ENCODE results near the gene SLC25A24.

Gene SLC25A24

GRCh38 chr1:108125312-108126138 lies 74.6 kb downstream of the SLC25A24 start:
- in situ Hi-C loops (cut with MboI; ENCODE audit: low pct_unique_long_range_greater_than_20kb, low sequenced_read_pairs, unreplicated experiment): no loop called here
- DNase-seq (ENCODE audit: low spot score): peak; percentile 73
- peak; percentile 86 for TF ChIP-seq CTCF (IDR thresholded peaks at IDR 0.05; ENCODE audit: extremely low read depth, insufficient read depth, missing control alignments)

- DNase-seq (ENCODE audit: low spot score): no peak
- in situ Hi-C loops (cut with MboI; ENCODE audit: low pct_unique_long_range_greater_than_20kb, low sequenced_read_pairs, unreplicated experiment): no loop called here
- TF ChIP-seq CTCF (IDR thresholded peaks at IDR 0.05; ENCODE audit: extremely low read depth, insufficient read depth, missing control alignments): no peak
Observed at GRCh38 chr1:108124622-108125311, 75.4 kb downstream of the SLC25A24 start.

GRCh38 chr1:108124023-108124422 lies 76.1 kb downstream of the SLC25A24 start:
- in situ Hi-C loops (cut with MboI; ENCODE audit: low pct_unique_long_range_greater_than_20kb, low sequenced_read_pairs, unreplicated experiment): no loop called here
- TF ChIP-seq CTCF (IDR thresholded peaks at IDR 0.05; ENCODE audit: extremely low read depth, insufficient read depth, missing control alignments): no peak
- DNase-seq (ENCODE audit: low spot score): no peak

GRCh38 chr1:108121358-108122143 lies 78.6 kb downstream of the SLC25A24 start:
- DNase-seq (ENCODE audit: low spot score): no peak
- in situ Hi-C loops (cut with MboI; ENCODE audit: low pct_unique_long_range_greater_than_20kb, low sequenced_read_pairs, unreplicated experiment): no loop called here
- TF ChIP-seq CTCF (IDR thresholded peaks at IDR 0.05; ENCODE audit: extremely low read depth, insufficient read depth, missing control alignments): no peak

GRCh38 chr1:108120163-108120562 lies 80.0 kb downstream of the SLC25A24 start:
- no peak for TF ChIP-seq CTCF (IDR thresholded peaks at IDR 0.05; ENCODE audit: extremely low read depth, insufficient read depth, missing control alignments)
- in situ Hi-C loops (cut with MboI; ENCODE audit: low pct_unique_long_range_greater_than_20kb, low sequenced_read_pairs, unreplicated experiment): no loop called here
- no peak for DNase-seq (ENCODE audit: low spot score)

- in situ Hi-C loops (cut with MboI; ENCODE audit: low pct_unique_long_range_greater_than_20kb, low sequenced_read_pairs, unreplicated experiment): no loop called here
- TF ChIP-seq CTCF (IDR thresholded peaks at IDR 0.05; ENCODE audit: extremely low read depth, insufficient read depth, missing control alignments): no peak
- no peak for DNase-seq (ENCODE audit: low spot score)
Observed at GRCh38 chr1:108119500-108119899, 80.6 kb downstream of the SLC25A24 start.

All from GM13977 (cell line).